ENCODE measurements around the gene ZNF385C. TPM values are rescaled to one million over a fixed set of nuclear protein-coding genes. Genes with fewer than 3 reads are reported as not detected.

The ZNF385C gene
- total and polyA plus RNA-seq, 2 of the 13 experiments (the other 11 are each of a cell fraction or from before 2014, with no cell fraction given), result 2.3 to 6.1 TPM

DNA sequence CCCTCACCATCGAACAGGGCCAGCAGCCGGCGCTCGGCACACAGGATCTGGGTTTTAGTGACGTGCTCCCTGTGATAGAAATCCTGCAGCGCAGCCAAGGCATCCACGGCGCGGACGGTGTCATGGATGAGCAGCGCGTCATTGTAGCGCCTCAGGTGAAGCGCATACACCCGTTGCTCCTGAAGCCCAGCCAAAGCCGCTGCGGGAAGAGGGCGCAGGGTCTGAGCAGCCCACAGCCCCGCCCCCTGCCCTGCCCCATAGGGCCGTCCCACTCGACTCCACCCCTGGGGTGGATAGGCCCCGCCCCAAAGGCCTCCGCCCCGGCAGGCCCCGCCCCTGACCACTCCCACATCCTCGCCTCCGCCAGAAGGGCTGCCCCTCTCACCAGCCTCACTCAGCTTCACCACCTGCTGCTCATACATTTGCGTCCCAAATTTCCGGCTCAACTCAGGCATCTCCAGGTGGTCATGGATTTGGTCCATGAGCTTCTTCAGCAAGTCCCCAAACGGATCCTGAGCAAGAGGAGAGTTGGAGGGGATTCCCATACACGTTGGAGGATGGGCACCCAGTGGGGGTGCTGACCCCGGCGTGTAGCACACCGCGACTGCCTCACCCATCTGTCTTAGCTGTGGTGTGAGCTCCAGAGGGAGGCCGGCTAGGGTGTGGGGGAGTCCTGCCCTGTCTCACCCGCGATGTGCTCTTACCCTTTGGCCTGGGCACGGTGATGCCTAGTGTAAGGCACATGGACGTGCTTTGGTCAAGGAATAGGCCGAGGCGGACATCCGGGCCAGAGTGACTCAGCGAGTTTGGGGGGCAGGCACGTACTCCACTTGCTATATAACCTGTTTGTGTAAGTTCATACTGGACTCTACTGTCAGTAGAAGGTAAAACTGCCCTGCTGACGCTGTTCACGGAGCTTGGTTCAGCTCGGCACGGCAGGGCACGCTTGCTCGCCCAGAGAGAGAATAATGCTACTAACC is 9.6 kb upstream of the ZNF385C start (continued):
- TF ChIP-seq TCF12 (IDR thresholded peaks at IDR 0.05) (no peak), TCF12 (CRISPR knock-in tag; IDR thresholded peaks at IDR 0.05) (no peak), MAFK (conservative IDR thresholded peaks at IDR 0.05 in 1 of 2, IDR thresholded peaks at IDR 0.05 in 1 of 2; ENCODE audit: low read length in 2 of 2) (0 out of 4 replicates have a peak, but pooled peaks of 1 of the 2 experiments have one; percentile 15), ZZZ3 (CRISPR knock-in tag; IDR thresholded peaks at IDR 0.05; ENCODE audit: borderline replicate concordance) (no peak), SCMH1 (CRISPR knock-in tag; IDR thresholded peaks at IDR 0.05; ENCODE audit: borderline replicate concordance) (no peak), GMEB2 (CRISPR knock-in tag; IDR thresholded peaks at IDR 0.05; ENCODE audit: low read depth) (no peak), ZNF83 (CRISPR knock-in tag; IDR thresholded peaks at IDR 0.05; ENCODE audit: borderline replicate concordance) (no peak), RBM39 (IDR thresholded peaks at IDR 0.05; ENCODE audit: low read depth, low read length, poor library complexity, severe bottlenecking) (no peak), ZFP36 (IDR thresholded peaks at IDR 0.05; ENCODE audit: borderline replicate concordance, low read depth, low read length, partially characterized antibody) (no peak), ZNF180 (CRISPR knock-in tag; IDR thresholded peaks at IDR 0.05; ENCODE audit: borderline replicate concordance, low read depth) (no peak), KLF13 (CRISPR knock-in tag; IDR thresholded peaks at IDR 0.05) (no peak), NR1H2 (CRISPR knock-in tag; IDR thresholded peaks at IDR 0.05; ENCODE audit: borderline replicate concordance, low read depth) (no peak), REPIN1 (CRISPR knock-in tag; IDR thresholded peaks at IDR 0.05; ENCODE audit: borderline replicate concordance, low read depth) (no peak), HNRNPLL (IDR thresholded peaks at IDR 0.05; ENCODE audit: low read depth, low read length, poor library complexity, severe bottlenecking) (peak; percentile 76)
- TF ChIP-seq, protein P1, sequence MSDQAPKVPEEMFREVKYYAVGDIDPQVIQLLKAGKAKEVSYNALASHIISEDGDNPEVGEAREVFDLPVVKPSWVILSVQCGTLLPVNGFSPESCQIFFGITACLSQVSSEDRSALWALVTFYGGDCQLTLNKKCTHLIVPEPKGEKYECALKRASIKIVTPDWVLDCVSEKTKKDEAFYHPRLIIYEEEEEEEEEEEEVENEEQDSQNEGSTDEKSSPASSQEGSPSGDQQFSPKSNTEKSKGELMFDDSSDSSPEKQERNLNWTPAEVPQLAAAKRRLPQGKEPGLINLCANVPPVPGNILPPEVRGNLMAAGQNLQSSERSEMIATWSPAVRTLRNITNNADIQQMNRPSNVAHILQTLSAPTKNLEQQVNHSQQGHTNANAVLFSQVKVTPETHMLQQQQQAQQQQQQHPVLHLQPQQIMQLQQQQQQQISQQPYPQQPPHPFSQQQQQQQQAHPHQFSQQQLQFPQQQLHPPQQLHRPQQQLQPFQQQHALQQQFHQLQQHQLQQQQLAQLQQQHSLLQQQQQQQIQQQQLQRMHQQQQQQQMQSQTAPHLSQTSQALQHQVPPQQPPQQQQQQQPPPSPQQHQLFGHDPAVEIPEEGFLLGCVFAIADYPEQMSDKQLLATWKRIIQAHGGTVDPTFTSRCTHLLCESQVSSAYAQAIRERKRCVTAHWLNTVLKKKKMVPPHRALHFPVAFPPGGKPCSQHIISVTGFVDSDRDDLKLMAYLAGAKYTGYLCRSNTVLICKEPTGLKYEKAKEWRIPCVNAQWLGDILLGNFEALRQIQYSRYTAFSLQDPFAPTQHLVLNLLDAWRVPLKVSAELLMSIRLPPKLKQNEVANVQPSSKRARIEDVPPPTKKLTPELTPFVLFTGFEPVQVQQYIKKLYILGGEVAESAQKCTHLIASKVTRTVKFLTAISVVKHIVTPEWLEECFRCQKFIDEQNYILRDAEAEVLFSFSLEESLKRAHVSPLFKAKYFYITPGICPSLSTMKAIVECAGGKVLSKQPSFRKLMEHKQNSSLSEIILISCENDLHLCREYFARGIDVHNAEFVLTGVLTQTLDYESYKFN (CRISPR knock-in tag; conservative IDR thresholded peaks at IDR 0.05), result no peak
- TF ChIP-seq, protein P2, sequence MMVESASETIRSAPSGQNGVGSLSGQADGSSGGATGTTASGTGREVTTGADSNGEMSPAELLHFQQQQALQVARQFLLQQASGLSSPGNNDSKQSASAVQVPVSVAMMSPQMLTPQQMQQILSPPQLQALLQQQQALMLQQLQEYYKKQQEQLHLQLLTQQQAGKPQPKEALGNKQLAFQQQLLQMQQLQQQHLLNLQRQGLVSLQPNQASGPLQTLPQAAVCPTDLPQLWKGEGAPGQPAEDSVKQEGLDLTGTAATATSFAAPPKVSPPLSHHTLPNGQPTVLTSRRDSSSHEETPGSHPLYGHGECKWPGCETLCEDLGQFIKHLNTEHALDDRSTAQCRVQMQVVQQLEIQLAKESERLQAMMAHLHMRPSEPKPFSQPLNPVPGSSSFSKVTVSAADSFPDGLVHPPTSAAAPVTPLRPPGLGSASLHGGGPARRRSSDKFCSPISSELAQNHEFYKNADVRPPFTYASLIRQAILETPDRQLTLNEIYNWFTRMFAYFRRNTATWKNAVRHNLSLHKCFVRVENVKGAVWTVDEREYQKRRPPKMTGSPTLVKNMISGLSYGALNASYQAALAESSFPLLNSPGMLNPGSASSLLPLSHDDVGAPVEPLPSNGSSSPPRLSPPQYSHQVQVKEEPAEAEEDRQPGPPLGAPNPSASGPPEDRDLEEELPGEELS (CRISPR knock-in tag; IDR thresholded peaks at IDR 0.05), result no peak
